Psoas muscle (tissue), 8 donors: ENCODE measurements around the gene PDLIM4. TPM values are rescaled to one million over a fixed set of nuclear protein-coding genes. Genes with fewer than 3 reads are reported as not detected.

Experiments
- ATAC-seq, 4 donors: fragments of 200-7000 bp; cut with Tn5 transposase; one replicate each; pipeline ENCODE4 v1.9.1; 2020; ENCODE audit warnings: moderate library complexity in 3 of 4, mild to moderate bottlenecking in 2 of 4
- DNase-seq, 2 donors: peaks; one replicate each; pipeline ENCODE4 v3.0.0-alpha.2; 2020
- H3K27ac ChIP-seq: fragments of 200-600 bp; one replicate; pipeline ENCODE4 v1.8.0; 2022
- H3K27me3 ChIP-seq, 3 donors: fragments of 200-600 bp in 1 of 3; one replicate each; pipeline versions ENCODE4 v1.6.1 to v1.8.0; 2013 to 2022; ENCODE audit warnings: low read length in 2 of 3, mild to moderate bottlenecking in 2 of 3, moderate library complexity in 1 of 3; ENCODE audit not compliant: insufficient read depth in 3 of 3
- H3K36me3 ChIP-seq, 2 donors: fragments of 200-600 bp in 1 of 2; one replicate each; pipeline versions ENCODE4 v1.6.1 to v1.8.0; 2013 to 2022; ENCODE audit warnings: low read depth in 1 of 2, mild to moderate bottlenecking in 1 of 2, moderate library complexity in 1 of 2; ENCODE audit not compliant: insufficient read depth in 1 of 2
- H3K4me1 ChIP-seq: fragments of 200-600 bp; one replicate; pipeline ENCODE4 v1.8.0; 2022
- H3K4me3 ChIP-seq: fragments of 200-600 bp; one replicate; pipeline ENCODE4 v1.8.0; 2022; ENCODE audit warnings: mild to moderate bottlenecking
- H3K9me3 ChIP-seq: fragments of 200-600 bp; one replicate; pipeline ENCODE4 v1.8.0; 2022
- WGBS, 3 donors: extraction: QIAGEN DNeasy Blood & Tissue Kit; methylation state at CpG; one replicate each; pipeline versions ENCODE4 v1.1.6 to v1.1.7; 2013; 5-methylcytosine and 5-hydroxymethylcytosine counted together
- intact Hi-C, 2 donors: fragments of 100-400 bp; cut with DNase I; formaldehyde crosslinking; loops; one replicate each; pipeline versions ENCODE4 v1.11.0 to v1.14.2; 2022
- polyA plus RNA-seq, 3 donors: library from polyadenylated mRNA; stranded (reverse); fragments of 200-250 nt; gene quantifications; one replicate each; pipeline ENCODE4 v1.2.3, GENCODE V29; 2013
- total RNA-seq, 4 donors: library from RNA; stranded (reverse); fragmentation: NEBNext Ultra II Directional in 2 of 4; extraction: Animal tissue kit (Norgen Biotek cat#: 25700) in 2 of 4; gene quantifications; one replicate each; pipeline versions ENCODE4 v1.2.1 to v1.2.4, GENCODE V29; 2021 to 2023
- TF ChIP-seq, protein P1 (sequence below): fragments of 200-600 bp; IDR thresholded peaks from one replicate; pipeline ENCODE4 v1.8.0; 2022; ENCODE audit warnings: antibody characterized with exemption
- donor health status: healthy with polysubstance abuse.
- donor health status: DM: no; HTN: no; CAD: no; lungs with moderate emphysema.
- donor health status: Bipolar disorder and iron deficiency.
- donor health status: healthy.
- donor health status: DM: yes; HTN: yes; CAD: no.
- donor health status: DM: no; HTN: no; CAD: no.
- donor health status: DM: no; HTN: no; CAD: no.
- donor health status: DM: yes; HTN: yes; CAD: no.

PDLIM4 gene
- total and polyA plus RNA-seq, 7 donors, result 1.8 to 6.6 (median 5.6) TPM

DNA sequence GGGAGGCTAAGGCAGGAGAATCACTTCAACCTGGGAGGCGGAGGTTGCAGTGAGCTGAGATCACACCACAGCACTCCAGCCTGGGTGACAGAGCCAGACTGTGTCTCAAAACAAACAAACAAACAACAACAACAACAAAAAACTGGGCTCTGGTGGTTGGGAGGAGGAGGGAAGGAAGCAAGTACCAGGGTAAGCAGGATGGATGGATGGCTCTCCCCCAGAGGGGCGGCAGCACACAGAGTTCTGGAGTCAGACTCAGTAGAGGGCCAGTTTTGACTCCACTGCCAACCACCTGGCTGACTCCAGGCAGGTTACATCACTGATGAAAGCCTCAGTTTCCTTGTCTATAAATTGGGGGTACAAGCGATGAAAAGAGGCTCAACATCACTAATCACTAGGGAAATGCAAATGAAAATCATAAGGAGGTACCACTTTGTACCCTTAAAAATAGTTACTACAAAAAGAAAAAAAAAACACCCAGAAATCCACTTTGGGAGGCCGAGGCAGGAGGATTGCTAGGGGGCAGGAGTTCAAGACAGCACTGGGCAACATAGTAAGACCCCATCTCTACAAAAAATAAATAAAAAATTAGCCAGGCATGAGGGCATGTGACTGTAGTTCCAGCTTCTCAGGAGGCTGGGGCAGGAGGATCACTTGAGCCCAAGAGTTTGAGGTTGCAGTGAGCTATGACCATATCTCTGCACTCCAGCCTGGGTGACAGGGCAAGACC is 39.9 kb downstream of the PDLIM4 start:
- peaks cover 38% of the 10 kb centered on the region for H3K4me1 ChIP-seq
- DNase-seq (no peak), ATAC-seq (no peak)
- no peaks in the 10 kb centered on the region for H3K36me3 ChIP-seq
- no peak overlapping the region for H3K4me3 ChIP-seq
- H3K9me3 ChIP-seq, result no peaks in the 10 kb centered on the region
- TF ChIP-seq, protein P1, sequence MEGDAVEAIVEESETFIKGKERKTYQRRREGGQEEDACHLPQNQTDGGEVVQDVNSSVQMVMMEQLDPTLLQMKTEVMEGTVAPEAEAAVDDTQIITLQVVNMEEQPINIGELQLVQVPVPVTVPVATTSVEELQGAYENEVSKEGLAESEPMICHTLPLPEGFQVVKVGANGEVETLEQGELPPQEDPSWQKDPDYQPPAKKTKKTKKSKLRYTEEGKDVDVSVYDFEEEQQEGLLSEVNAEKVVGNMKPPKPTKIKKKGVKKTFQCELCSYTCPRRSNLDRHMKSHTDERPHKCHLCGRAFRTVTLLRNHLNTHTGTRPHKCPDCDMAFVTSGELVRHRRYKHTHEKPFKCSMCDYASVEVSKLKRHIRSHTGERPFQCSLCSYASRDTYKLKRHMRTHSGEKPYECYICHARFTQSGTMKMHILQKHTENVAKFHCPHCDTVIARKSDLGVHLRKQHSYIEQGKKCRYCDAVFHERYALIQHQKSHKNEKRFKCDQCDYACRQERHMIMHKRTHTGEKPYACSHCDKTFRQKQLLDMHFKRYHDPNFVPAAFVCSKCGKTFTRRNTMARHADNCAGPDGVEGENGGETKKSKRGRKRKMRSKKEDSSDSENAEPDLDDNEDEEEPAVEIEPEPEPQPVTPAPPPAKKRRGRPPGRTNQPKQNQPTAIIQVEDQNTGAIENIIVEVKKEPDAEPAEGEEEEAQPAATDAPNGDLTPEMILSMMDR, result no peak
- peaks cover 0 to 2% (median 0%) of the 10 kb centered on the region in 3 donors for H3K27me3 ChIP-seq
- 94 to 97% (median 95%) methylated on average over 4 of the region's 4 CpGs for WGBS, 3 donors
- peak overlapping the region; percentile 37 for H3K27ac ChIP-seq
- intact Hi-C loops, result no loop called here

DNA sequence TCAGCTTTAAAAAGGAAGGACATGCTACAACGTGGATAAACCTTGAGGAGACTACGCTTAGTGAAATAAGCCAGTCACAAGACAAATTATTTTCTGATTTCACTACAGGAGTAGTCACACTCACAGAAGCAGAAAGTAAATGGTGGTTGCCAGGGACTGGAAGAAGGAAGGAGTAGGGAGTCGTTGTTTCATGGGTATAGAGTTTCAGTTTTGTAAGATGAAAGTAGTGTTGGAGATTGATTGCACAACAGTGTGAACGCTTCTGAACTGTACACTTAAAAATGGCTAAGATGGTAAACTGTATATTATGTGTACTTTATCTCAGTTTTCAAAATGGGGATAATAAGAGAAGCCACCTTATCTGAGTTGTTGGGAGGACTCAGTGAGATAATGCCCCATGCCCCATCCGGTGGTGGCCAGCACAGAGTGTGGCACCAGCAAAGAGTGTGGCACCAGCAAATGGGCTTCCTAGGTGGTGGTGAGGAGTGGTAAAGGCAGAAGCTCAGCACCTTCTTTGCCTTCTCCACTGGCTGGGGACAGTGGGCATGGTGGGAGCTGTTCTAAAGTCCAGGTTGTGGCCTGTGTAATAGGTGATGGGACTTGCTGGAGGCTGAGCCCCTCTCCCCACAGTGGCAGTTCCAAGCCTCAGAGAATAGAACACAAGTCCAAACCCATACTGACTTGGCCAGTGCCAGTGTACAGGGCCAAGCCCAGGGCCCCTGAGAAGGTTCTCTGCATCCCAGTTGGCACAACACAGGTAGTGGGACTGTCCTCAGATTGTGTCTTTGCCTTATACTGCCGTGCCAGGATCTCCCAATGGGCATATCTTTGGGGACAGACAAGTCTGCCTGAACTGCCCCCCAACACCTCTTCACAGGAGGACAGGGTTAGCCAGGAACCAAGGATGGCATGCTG is 41.1 kb downstream of the PDLIM4 start:
- Histone ChIP-seq H3K4me3 (no peak overlapping the region), H3K27ac (peak overlapping the region; percentile 37), H3K27me3 (peaks cover 0 to 2% (median 0%) of the 10 kb centered on the region in 3 donors), H3K4me1 (peaks cover 32% of the 10 kb centered on the region), H3K9me3 (no peaks in the 10 kb centered on the region), H3K36me3 (peaks cover 0 to 3% of the 10 kb centered on the region in 2 donors)
- 51 to 66% (median 54%) methylated on average over 6 of the region's 6 CpGs for WGBS, 3 donors
- TF ChIP-seq, protein P1, result no peak
- DNase-seq, result no peak
- intact Hi-C loops, result no loop called here
- no peak for ATAC-seq

DNA sequence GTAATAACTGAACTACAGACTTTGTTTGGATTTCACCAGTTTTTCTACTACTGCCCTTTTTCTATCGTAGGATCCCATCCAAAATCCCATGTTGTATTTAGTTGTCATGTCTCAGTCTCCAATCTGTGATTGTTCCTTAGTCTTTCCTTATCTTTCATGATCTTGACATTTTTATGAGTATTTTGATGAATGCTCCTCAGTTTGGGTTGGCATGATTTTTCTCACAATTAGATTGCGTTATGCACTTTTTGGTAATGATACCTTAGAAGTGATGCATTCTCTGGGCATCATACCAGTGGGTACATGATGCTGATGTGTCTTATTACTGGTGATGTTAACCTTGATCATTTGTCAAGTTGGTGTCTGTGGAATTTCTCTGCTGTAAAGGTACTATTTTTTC is 42.4 kb downstream of the PDLIM4 start:
- peaks cover 32% of the 10 kb centered on the region for H3K4me1 ChIP-seq
- TF ChIP-seq, protein P1, result no peak
- no peaks in the 10 kb centered on the region for H3K9me3 ChIP-seq
- intact Hi-C loops, result no loop called here
- H3K36me3 ChIP-seq, result peaks cover 0 to 3% of the 10 kb centered on the region in 2 donors
- ATAC-seq, result no peak
- no peak overlapping the region for H3K4me3 ChIP-seq
- H3K27me3 ChIP-seq, result peaks cover 0 to 2% (median 0%) of the 10 kb centered on the region in 3 donors
- WGBS, 3 donors, result 61 to 73% (median 63%) methylated on average over 2 of the region's 2 CpGs
- H3K27ac ChIP-seq, result no peak overlapping the region
- no peak for DNase-seq

DNA sequence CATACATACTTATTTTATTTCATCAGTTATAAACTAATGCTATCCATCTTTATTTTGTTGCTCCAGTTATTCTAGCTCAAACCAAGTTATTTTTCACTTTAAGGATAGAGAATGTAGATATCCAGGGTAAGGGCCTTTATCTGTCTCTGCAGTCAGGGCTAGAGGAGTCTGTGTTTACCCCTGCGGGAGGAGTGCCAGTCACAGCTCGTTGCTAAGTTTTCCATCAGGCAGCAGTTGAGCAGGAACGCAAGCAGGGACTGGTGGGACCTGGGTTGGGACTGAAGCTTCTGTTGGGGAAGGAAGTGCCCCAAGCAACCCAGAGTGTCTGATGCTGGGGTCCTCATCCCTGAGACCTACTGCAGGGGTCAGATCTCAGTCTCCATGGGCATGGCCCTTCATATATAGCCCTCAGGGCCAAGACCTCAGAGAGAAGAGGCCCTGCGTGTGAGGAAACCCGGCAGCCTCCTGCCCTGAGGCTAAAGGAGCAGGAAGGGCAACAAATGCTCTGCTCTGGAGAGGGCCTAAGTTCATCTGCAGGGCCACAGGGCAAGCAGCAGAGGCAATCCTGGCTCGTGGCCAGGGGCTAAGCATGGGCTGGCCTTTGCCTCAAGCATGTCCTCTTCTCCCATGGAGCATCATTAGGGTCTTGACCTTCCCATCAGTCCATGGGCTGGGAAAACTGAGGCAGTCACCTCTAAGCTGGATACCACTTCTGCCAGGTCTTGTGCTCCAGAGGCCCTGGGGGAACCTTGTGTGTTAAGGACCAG is 43.3 kb downstream of the PDLIM4 start:
- intact Hi-C loops, result no loop called here
- ATAC-seq, result peak in 1 of 4 donors; percentile 4
- Histone ChIP-seq H3K36me3 (peaks cover 0 to 3% of the 10 kb centered on the region in 2 donors), H3K9me3 (peaks cover 5% of the 10 kb centered on the region), H3K27me3 (peaks cover 0 to 2% (median 0%) of the 10 kb centered on the region in 3 donors), H3K4me3 (no peak overlapping the region), H3K27ac (no peak overlapping the region), H3K4me1 (peaks cover 23% of the 10 kb centered on the region)
- TF ChIP-seq, protein P1, result no peak
- DNase-seq, result no peak
- WGBS, 3 donors, result 66 to 70% (median 66%) methylated on average over 6 of the region's 6 CpGs
